ENCODE results near the gene PPP1R9A. TPM values are rescaled to one million over a fixed set of nuclear protein-coding genes. Genes with fewer than 3 reads are reported as not detected.

Gene PPP1R9A
- total RNA-seq, 1 experiment from 2014 or later = 21.8 TPM

DNA sequence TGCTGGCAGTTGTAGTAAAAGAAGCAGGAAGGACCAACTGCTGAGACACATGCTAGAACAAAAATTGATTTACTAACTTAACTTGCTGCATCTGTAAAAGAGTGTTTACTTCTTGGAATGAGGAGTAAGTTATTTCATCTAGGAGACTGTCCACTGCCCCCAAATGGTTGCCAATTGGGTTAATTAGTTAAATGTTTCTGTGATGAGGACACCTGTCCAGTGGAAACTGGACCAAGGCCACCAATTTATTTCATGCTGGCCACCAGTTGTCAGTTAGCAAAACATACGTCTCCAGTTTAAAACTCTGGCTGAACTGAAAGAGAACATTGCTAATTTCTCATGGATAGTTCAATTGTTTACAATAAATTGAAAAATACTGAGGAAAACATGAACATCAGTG is 191.7 kb downstream of the PPP1R9A start:
- Histone ChIP-seq H3K27ac (no peak overlapping the region), H3K9me3 (replicated peaks) (0 out of 2 replicates have a peak, but pooled peaks cover 4% of the 10 kb centered on the region), H3K36me3 (no peaks in the 10 kb centered on the region), H3K27me3 (no peaks in the 10 kb centered on the region), H3K4me1 (peaks cover 6% of the 10 kb centered on the region; the same call in 1 of the 2 replicates), H3K4me3 (no peak overlapping the region)
- peak in 1 of 2 experiments; percentile 16 for DNase-seq

DNA sequence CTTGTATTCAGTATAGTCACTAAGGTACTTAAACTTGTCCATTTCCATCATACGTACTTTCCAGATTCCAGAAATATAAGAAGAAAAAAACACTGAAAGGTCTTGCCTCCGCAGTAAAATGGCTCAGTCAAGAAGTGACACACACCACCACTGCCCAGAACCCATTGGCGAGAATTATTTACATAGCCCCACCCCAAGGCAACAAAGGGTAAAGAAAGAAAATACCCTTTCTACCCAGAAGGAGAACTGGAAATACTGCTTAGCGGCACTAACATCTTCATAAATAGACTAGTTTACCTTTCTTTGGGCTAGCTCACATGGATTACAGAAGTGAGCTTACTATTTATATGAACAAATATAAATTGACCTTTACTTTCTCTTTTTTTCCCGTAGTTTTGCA is 194.0 kb downstream of the PPP1R9A start:
- 0 out of 2 replicates have a peak, but pooled peaks cover 4% of the 10 kb centered on the region for H3K9me3 ChIP-seq (replicated peaks)

DNA sequence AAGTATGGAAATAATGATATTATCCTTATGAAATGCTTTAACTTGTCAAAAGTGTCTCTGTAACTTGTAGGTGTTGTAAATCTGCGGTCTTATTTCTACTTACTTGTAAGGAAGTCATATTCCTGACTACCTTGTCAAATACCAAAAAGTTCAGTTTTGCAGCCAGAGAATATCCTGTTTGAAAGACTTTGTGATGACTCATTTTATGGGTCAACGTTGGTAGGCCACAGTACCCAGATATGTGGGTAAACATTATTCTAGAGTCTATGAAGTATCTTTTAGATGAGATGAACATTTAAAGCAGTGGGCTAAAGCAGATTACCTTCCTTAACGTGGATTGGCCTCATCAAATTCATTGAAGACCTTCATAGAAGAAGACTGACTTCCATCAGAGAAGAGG is 195.3 kb downstream of the PPP1R9A start:
- H3K36me3 ChIP-seq = no peaks in the 10 kb centered on the region
- no peak overlapping the region for H3K4me3 ChIP-seq
- 0 out of 2 replicates have a peak, but pooled peaks cover 4% of the 10 kb centered on the region for H3K9me3 ChIP-seq (replicated peaks)
- DNase-seq = no peak
- no peak overlapping the region for H3K27ac ChIP-seq
- no peaks in the 10 kb centered on the region for H3K27me3 ChIP-seq
- peaks cover 6% of the 10 kb centered on the region; the same call in 1 of the 2 replicates for H3K4me1 ChIP-seq

More for the DNA sequence above, 194.0 kb downstream of the PPP1R9A start:
- Histone ChIP-seq H3K27me3 (no peaks in the 10 kb centered on the region), H3K4me3 (no peak overlapping the region), H3K27ac (no peak overlapping the region), H3K36me3 (no peaks in the 10 kb centered on the region), H3K4me1 (peaks cover 6% of the 10 kb centered on the region; the same call in 1 of the 2 replicates)
- DNase-seq = no peak

DNA sequence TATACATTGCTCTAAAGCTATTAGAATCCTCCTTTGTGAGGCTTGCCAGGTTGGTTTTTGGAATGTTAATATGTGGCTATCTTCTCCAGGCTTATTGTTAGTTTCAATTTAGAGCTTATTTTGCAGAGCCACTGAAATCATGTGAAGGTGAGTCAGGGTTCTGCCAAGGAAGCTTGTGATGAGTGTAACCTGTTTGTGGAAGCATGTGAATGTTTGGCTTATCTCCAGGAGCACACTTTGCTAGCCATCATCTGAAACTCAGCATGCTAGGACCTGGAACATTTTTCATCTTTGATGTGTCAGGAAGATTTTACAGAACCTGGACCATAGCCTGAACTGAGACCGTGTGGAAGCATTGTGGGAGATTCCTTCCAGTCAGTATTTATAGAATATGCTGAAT is 197.3 kb downstream of the PPP1R9A start:
- no peak overlapping the region for H3K27ac ChIP-seq
- H3K36me3 ChIP-seq = no peaks in the 10 kb centered on the region
- H3K4me1 ChIP-seq = peaks cover 3% of the 10 kb centered on the region; the same call in 1 of the 2 replicates
- H3K4me3 ChIP-seq = no peak overlapping the region
- H3K27me3 ChIP-seq = no peaks in the 10 kb centered on the region
- no peak for DNase-seq
- H3K9me3 ChIP-seq (replicated peaks) = 0 out of 2 replicates have a peak, but pooled peaks cover 4% of the 10 kb centered on the region

DNA sequence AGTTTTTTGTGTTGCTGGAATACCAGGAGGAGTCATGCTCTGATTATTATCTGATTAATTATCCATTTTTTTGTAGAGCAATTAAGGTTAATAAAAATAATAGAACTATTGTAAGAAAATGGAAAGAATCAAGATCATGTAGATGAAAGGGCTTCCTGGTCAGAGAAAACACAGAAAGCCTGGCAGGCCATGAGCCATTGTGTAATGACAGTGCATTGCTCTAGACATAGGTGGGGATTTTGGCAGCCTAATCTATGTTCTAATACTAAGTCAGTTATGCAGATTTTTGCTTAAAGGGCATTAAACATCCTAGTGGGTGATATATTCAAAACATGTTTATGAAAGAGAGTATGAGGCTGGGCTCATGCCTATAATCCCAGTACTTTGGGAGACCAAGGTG is 198.2 kb downstream of the PPP1R9A start:
- DNase-seq = no peak
- Histone ChIP-seq H3K27me3 (no peaks in the 10 kb centered on the region), H3K9me3 (replicated peaks) (0 out of 2 replicates have a peak, but pooled peaks cover 4% of the 10 kb centered on the region), H3K4me1 (peaks cover 3% of the 10 kb centered on the region; the same call in 1 of the 2 replicates), H3K4me3 (no peak overlapping the region), H3K27ac (no peak overlapping the region), H3K36me3 (no peaks in the 10 kb centered on the region)

DNA sequence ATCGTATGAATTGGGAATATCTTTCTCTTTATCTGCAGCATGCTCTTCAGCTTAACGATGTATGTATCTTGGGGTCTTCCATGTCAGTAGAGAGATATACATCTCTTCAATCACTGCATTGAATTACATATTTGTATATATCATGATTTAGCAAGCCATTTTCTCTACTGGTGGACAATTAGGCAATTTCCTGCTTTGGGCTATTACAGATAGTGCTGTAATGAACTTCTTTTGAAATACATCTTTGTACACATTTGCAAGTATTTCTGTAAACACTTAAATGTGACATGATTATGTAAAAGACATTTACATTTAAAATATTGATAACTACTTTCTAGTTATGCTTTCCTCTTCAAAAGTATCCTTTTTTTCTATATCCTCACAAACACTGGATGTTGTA is 199.0 kb downstream of the PPP1R9A start:
- Histone ChIP-seq H3K27me3 (no peaks in the 10 kb centered on the region), H3K27ac (no peak overlapping the region), H3K9me3 (replicated peaks) (0 out of 2 replicates have a peak, but pooled peaks cover 4% of the 10 kb centered on the region), H3K4me1 (peaks cover 3% of the 10 kb centered on the region; the same call in 1 of the 2 replicates), H3K36me3 (no peaks in the 10 kb centered on the region), H3K4me3 (no peak overlapping the region)
- no peak for DNase-seq

DNA sequence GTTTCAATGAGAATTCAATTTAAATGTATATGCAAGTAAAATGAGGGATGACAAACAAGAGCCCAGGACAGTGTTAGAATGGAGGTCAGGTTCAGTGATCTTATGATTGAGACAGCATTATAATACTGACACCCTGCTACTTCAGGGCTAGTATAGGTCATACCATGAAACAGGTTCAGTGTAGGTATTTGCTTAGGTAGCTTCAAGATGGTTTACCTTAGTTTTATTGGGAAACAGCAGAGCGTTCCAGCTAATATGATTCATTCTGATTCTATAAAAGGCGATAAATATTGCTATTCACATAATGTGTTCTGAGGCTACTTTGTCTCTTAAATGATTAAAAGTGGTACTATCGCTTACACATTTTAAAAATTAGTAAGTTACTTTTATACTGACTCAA is 203.3 kb downstream of the PPP1R9A start:
- no peaks in the 10 kb centered on the region; the same call in 1 of the 2 replicates for H3K36me3 ChIP-seq
- DNase-seq = no peak
- H3K4me3 ChIP-seq = no peak overlapping the region
- no peak overlapping the region for H3K27ac ChIP-seq
- H3K27me3 ChIP-seq = no peaks in the 10 kb centered on the region
- no peaks in the 10 kb centered on the region for H3K9me3 ChIP-seq (replicated peaks)
- no peaks in the 10 kb centered on the region for H3K4me1 ChIP-seq

DNA sequence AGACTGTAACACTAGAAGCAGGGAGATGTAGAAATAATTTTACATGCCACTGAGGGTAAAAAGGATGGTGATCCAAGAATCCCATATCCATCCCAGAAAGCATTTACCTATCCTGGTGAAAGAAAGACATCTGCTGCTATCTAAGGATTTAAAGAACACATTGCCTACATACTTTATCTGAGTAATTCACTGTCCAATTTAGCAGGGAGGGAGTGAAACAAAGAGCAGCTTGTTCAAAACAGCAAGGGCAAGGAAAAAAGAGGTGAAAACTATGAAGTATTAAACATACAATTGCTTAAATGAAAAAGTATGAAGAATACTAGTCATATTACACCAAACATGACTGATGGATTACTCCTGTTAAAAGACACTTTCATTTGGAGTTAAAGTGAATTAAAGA is 206.2 kb downstream of the PPP1R9A start:
- no peaks in the 10 kb centered on the region; the same call in 1 of the 2 replicates for H3K36me3 ChIP-seq
- H3K4me1 ChIP-seq = no peaks in the 10 kb centered on the region
- DNase-seq = no peak
- no peaks in the 10 kb centered on the region for H3K9me3 ChIP-seq (replicated peaks)
- H3K27ac ChIP-seq = no peak overlapping the region
- no peak overlapping the region for H3K4me3 ChIP-seq
- no peaks in the 10 kb centered on the region for H3K27me3 ChIP-seq

DNA sequence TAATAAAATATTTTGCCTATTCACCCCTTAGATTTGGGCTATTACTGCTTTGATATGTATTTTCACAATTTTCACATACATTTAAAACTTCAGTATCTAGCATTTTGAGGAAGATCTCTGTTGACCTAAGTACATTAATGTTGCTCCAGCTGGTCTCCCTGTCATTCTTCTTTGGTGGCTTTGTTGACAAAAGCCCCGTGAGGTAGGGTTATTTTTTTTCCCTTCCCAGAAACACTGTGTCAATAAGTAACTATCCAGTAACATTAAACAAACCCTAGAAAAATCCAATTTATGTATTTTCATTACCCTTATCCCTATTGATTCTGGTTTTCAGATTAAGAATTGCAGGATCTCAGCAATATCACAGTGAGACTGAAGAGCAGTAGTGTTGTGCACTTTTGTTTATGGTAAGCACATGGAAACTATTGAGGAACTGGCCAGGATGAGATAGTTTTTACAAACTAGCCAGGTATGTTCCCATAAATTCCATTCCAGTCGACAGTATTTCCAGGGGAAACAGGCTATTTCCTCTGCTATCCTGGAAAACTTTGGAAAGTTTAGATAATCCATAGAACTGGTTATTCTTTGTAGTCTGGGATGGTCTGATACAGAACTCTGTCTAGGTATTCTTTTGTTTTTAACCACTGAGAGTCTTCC is 218.8 kb downstream of the PPP1R9A start:
- Histone ChIP-seq H3K4me1 (peaks cover 11% of the 10 kb centered on the region; the same call in 1 of the 2 replicates), H3K9me3 (replicated peaks) (0 out of 2 replicates have a peak, but pooled peaks cover 2% of the 10 kb centered on the region), H3K36me3 (0 out of 2 replicates have a peak, but pooled peaks cover 2% of the 10 kb centered on the region), H3K27me3 (no peaks in the 10 kb centered on the region), H3K27ac (peak overlapping the region; percentile 41), H3K4me3 (no peak overlapping the region)
- DNase-seq = peak in 1 of 2 experiments; percentile 27

DNA sequence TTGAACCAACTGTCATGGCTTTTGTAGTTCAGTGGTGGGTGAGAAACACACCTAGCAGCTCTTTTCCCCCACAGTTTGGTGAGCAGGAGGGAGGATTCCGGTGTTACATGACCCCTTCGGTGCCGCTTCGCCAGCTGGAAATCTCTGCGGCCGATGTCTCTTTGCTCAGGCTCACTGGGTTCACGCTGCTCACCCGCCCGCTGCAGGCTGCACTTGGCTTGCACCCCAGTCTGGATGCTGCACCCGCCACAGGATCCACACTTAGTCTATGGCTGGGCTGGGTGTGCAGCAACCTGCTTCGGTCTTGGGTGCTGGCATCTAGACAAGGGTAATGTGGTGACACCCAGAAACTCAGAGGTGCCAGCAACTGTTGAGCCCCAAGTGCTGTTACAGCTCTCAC is 225.1 kb downstream of the PPP1R9A start:
- no peaks in the 10 kb centered on the region for H3K27me3 ChIP-seq
- no peak overlapping the region for H3K27ac ChIP-seq
- no peak overlapping the region for H3K4me3 ChIP-seq
- no peaks in the 10 kb centered on the region for H3K4me1 ChIP-seq
- DNase-seq = no peak
- H3K36me3 ChIP-seq = no peaks in the 10 kb centered on the region
- 0 out of 2 replicates have a peak, but pooled peaks cover 2% of the 10 kb centered on the region for H3K9me3 ChIP-seq (replicated peaks)

DNA sequence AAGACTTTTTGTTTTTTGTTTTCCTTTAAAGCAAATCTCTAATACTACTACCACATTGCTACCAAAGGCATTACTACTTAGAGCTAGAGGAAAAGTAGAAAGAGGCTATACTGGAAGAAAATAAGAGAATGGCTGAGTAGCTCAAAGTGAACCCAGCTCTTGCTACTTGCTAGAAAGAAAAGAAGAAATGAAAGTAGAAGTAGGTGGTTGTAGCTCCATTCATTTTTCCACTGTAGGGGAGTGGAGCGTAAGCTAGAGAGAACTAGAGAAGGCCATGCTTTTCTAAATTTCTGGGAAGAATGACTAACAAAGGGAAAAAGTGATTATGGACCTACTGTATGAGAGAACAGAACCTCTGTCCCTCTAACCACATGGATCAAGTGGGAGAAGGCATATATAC is 232.5 kb downstream of the PPP1R9A start:
- H3K9me3 ChIP-seq (replicated peaks) = 0 out of 2 replicates have a peak, but pooled peaks cover 4% of the 10 kb centered on the region
- H3K4me1 ChIP-seq = no peaks in the 10 kb centered on the region
- DNase-seq = no peak
- H3K36me3 ChIP-seq = no peaks in the 10 kb centered on the region
- H3K4me3 ChIP-seq = no peak overlapping the region
- no peak overlapping the region for H3K27ac ChIP-seq
- no peaks in the 10 kb centered on the region for H3K27me3 ChIP-seq

DNA sequence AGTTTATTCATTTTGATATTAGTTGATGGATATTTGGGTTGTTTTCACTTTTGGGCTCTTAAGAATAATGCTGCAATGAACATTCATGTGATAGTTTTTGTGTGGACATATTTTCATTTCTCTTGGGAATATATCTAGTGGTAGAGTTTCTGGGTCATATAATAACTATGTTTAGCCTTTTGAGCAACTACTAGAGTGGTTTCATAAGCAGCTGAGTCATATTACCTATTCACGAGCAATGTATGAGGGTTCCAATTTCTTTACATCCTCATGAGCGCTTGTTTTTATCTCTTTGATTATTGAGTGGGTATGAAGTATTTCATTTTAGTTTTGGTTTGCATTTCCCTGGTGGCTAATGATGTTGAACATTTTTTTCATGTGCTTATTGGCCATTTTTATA is 234.4 kb downstream of the PPP1R9A start:
- Histone ChIP-seq H3K4me3 (no peak overlapping the region), H3K4me1 (no peaks in the 10 kb centered on the region), H3K27me3 (no peaks in the 10 kb centered on the region), H3K36me3 (no peaks in the 10 kb centered on the region), H3K27ac (no peak overlapping the region), H3K9me3 (replicated peaks) (0 out of 2 replicates have a peak, but pooled peaks cover 4% of the 10 kb centered on the region)
- no peak for DNase-seq

DNA sequence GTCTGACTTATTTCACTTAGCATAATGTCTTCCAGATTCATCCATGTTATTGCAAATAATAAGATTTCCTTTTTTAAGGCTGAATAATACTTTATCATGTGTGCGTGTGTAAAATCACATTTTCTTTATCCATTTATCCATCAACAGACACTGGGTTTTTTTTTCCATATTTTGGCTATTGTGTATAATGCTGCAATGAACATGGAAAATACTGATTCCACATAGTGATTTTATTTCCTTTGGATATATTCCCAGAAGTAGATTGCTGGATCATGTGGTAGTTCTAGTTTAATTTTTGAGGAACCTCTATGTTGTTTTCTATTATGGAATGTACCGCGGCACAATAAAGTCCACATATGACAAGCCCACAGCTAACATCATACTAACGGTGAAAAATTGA is 236.9 kb downstream of the PPP1R9A start:
- no peak overlapping the region for H3K27ac ChIP-seq

DNA sequence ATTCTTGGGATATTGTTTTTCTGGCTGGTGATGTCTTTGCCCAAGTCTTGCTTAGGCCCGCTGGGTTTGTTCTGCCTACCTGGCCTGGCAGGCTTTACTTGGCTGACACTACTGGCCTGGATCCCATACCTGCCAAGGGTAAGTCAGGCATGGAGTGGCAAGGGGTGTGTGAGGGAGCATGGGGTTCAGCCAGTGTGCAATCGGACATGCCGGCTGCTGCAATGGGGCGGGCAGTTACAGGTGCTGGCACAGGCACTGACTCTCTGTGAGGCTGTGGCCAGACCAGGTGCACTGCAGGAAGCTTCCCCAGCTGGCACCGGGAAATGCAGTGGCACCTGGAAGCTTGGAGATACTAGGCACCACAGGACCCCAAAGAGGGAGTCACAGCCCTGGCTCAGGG is 248.6 kb downstream of the PPP1R9A start:
- Histone ChIP-seq H3K4me3 (no peak overlapping the region), H3K27me3 (no peaks in the 10 kb centered on the region), H3K36me3 (no peaks in the 10 kb centered on the region), H3K9me3 (replicated peaks) (no peaks in the 10 kb centered on the region), H3K4me1 (no peaks in the 10 kb centered on the region), H3K27ac (no peak overlapping the region)
- DNase-seq = no peak

More for the DNA sequence above, 236.9 kb downstream of the PPP1R9A start:
- Histone ChIP-seq H3K9me3 (replicated peaks) (0 out of 2 replicates have a peak, but pooled peaks cover 4% of the 10 kb centered on the region), H3K4me1 (no peaks in the 10 kb centered on the region), H3K27me3 (no peaks in the 10 kb centered on the region), H3K36me3 (no peaks in the 10 kb centered on the region), H3K4me3 (no peak overlapping the region)
- DNase-seq = no peak

DNA sequence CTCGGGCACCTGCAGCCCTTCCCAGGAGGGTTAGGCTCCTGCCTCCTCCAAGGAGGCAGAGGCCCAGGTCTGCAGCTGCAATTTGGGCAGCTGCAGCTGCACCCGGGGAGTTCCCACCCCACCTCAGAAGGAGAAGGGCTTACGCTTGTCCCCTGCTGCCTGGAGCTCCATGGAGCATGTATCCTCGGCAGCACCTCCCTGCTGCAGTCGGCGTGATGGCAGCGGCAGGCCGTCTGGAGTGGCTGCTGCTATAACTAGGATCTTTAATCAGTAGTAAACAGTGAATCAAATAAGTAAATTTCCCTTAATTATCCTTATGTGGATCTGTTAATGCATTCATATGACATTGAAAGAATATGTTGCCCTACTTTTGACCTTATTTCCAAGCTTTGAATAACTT is 250.0 kb downstream of the PPP1R9A start:
- DNase-seq = no peak
- Histone ChIP-seq H3K9me3 (replicated peaks) (no peaks in the 10 kb centered on the region), H3K4me1 (no peaks in the 10 kb centered on the region), H3K36me3 (no peaks in the 10 kb centered on the region), H3K27me3 (no peaks in the 10 kb centered on the region), H3K4me3 (no peak overlapping the region), H3K27ac (no peak overlapping the region)

All from SJCRH30 (cell line).